GM12892 (cell line): ENCODE measurements around the gene GREB1.

Experiments used
- POLR2A ChIP-seq: IDR thresholded peaks from 2 replicates; pipeline ENCODE4 v1.6.1; 2011; ENCODE audit warnings: low read depth, low read length, control low read depth
- POLR2AphosphoS5 ChIP-seq: IDR thresholded peaks from 2 replicates; pipeline ENCODE4 v1.6.1; 2011; ENCODE audit warnings: low read depth, low read length, control low read depth
- TAF1 ChIP-seq: IDR thresholded peaks from 2 replicates; pipeline ENCODE4 v1.6.1; 2011; ENCODE audit warnings: low read depth, mild to moderate bottlenecking, control low read depth, low read length, borderline replicate concordance

- no peak for TF ChIP-seq POLR2A
- TF ChIP-seq TAF1, result no peak
- TF ChIP-seq POLR2AphosphoS5, result no peak
Measured at GRCh38 chr2:11571170-11571569, 37.3 kb downstream of the GREB1 start.
